Measurements from ENCODE around the gene SYCE3.
"Not testable (repeated sequence)": the region's sequence is repeated elsewhere in the genome, so short reads cannot be mapped to it uniquely, and the experiment has no call there.

Gene SYCE3

DNA sequence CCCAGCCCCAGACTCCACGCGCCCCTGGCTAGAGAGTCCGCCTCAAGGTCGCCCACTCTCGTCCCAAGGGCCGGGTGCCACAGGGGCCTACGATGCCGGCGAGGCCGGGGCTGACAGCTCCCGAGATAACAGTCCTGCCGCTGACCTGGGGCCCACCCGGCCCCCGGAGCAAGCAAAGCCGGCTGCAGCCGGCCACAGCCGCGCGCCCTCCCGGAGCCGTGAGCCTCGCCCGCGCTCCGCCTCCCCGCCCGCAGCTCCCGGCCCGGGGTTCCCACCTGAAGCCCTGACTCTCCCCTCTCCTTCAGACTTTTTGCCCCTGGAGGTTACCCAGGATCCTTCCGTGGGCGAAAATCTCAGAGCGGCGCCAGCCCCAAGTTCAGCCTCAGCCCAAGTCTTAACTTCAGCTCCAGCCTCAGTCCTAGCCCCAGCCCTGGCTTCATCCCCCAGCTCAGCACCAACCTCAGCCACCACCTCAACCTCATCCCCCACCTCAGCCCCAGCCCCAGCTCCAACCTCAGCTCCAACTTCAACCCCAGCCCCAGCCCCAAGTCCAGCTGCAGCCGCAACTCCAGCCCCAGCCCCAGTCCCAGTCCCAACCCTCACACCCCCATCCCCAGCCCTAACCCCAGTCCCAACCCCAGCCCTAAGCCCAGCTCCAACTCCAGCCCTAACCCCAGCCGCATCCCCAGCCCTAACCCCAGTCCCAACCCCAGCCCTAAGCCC, 15.3 kb downstream of the SYCE3 start:
- no peak for DNase-seq

DNA sequence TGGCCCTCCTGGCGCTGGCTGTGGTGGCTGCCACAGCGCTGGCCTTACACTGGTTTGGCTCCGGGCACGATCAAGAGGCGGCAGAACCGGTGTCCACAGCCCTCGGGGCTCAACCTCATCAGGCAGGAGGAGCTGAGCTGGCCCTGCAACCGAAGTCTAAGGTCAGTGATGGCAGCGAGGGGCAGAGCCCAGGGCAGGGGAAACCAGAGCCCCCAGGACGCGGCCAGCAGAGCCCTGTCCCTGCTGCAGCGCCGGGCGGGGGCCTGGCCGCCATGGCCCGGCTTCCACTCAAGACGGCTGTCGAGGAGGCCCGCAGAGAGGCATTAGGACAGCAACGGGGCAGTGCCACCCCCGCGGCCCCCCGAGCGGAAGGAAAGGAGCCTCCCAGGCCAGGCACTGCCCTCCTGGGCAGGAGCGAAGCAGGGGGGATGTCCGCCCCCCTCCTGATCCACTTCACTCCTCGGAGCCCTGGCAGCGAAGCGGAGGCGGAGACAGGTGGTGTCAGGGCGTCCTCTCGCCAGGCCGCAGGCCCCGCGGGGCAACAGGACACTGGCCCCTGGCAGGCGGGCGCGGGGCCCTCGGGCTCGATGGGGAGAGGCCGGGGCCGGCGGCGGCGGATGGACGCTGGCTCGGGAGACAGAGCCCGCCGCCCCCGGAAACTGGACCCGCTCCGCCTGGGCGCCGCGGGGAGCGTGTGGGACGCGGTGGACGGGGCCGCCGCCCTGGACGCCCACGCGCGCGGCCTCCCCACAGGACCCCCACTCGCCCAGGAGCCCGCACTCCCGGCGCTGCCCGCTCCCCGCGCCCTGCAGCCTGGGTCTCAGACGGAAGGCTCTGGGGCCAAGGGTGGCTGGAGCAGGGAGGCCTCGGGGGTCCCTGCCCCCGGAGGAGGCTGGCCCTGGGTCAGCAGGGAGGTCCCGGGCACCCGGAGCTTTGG, 16.1 kb downstream of the SYCE3 start:
- no peak for DNase-seq

DNA sequence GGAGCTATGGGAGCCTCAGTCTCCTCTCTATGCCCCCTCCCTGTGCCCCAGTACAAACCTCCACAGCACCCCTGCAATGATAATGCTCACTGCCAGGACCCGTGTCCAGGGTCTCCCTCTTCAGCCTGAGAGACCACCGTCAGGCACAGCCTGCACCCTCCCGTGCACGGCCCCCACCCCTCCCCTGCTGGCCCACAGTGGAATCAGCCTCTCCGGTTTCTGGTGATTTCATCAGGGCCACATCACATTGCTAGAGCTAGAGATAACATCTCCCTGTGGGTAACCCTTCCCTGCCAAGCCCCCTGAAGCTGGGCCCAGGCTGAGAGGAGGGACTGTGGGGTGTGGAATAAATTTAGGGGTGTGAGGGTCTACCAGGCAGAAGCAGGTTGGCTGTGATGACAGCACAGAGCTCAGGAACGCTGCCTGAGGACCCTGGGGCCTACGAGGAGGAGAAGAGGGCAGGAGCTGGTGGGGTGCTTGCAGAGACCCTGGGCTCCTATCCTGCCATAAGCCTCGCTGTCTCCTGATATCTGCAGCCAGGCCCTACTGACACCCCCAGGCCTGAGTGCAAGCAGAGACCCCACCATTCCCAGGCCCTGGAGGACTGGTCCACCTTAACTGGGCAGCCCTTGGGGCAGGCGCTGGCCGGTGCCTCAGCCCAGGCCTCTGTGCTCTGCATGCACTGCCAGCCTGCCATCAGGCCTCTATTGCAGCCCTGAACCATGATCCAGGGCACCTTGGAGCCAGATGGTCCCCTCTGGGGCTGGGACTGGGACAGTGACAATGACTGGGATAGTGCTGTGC, 17.0 kb downstream of the SYCE3 start, which contains the start of gene KLHDC7B:
Gene KLHDC7B (plus strand): TSS at position 378 of the 804 bp plus-strand sequence. CDS start 345 bp downstream, at position 723.
- peak; percentile 41 for DNase-seq

DNA sequence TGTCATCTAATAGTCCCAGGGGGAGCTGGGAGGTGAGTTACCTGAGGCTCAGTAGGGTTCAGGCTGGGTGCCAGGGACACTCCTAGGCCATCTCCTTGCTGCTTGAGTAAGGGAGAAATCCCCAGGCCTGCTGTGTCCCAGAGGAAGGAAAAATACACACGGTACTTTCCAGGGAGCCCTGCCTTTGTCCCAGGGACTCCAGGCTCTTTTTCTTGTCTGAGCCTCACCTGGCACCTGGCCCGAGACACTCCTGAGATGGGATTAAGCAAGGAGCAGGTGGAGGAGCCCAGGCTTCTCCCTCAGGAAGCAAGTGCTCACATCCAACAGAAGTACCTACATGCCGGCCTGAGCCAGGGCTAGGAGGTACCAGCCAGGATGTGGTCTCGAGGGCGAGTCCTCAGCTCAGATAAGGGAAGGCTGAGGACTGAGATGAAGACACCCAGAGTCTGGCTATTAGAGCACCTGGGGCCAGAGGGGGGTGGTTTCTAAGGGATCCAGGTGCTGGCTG, 17.9 kb downstream of the SYCE3 start:
- DNase-seq, result peak; percentile 42

DNA sequence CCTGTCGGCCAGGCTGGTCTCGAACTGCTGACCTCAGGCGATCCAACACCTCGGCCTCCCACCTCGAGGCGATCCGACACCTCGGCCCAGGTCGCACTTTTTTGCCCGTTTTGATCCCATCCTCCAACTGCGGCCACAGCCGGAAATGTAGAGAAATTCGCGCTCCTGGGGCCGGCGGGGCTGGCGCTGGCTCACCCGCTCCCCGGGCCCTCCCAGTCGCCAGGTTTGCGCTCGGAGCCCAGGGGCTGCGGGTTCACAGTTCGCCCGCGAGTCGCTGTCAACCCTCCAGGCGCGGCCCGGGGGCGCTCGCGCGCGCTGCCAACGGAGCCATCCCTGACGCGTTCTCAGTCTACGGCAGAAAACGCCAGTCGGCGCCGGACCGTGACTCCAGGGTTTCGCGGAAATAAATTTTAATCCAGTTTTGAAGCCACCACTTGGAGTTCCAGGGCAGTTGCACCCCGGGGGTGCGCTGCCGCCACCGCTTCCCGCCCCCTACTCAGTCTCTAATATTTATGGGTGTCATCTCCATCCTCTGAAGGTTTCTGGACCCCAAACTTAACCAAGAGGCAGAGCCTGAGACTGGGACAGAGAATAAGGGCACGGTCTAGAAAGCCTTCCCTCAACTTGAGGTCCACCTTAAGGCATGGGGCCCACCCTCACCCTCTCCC, 18.5 kb downstream of the SYCE3 start:
- DNase-seq, result peak; percentile 90

DNA sequence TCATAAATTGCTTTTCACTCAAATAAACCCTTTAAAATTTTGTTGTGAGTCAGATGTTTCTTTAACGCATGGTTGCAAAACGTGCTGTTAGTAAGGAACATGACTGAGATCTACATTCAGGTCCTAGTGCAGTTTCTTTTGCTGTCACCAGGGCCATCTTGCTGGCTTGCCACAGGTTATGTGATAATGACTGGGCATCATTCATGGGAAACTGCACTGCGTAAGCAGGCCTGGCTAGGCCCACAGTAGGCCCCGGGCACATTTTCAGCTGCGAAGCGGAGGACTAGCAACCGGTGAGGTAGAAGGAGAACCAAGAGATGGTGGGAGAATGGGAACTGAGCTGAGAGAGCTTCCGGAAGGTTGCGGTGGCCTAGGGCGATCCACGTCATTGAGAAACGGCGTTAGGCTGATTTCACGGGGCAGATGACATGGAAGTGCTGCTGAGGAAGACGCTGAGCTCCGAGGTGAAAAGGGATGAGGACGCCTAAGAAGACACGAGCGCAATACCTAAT, 20.2 kb downstream of the SYCE3 start:
- DNase-seq, result peak; percentile 64

DNA sequence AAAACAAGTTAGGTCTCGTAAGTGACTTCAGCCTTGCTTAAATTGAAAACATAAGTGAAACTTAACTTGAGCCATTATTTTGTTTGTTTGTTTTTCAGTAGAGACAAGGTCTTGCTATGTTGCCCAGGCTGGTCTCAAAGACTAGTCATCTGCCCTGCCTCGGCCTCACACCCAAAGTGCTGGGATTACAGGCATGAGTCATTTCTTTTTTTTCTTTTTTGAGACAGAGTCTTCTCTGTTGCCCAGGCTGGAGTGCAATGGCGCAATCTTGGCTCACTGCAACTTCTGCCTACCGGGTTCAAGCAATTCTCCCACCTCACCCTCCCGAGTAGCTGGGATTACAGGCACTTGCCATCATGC, 21.1 kb downstream of the SYCE3 start:
- DNase-seq, result peak; percentile 50

DNA sequence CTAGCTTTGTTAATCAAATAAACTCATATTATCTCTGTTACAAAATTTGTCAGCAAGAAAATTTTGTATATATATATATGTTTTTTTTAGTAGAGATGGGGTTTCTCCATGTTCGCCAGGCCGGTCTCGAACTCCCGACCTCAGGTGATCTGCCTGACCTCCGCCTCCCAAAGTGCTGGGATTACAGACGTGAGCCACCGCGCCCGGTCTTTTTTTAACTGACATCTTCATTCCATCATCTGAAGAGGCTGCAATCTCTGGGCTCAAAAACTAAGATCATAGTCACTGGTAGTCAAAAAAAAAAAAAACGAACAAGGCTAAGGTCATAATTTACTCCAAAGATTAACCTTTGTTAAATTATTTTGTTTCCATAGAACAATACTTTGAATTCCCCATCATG, 22.3 kb downstream of the SYCE3 start:
- DNase-seq, result no peak

DNA sequence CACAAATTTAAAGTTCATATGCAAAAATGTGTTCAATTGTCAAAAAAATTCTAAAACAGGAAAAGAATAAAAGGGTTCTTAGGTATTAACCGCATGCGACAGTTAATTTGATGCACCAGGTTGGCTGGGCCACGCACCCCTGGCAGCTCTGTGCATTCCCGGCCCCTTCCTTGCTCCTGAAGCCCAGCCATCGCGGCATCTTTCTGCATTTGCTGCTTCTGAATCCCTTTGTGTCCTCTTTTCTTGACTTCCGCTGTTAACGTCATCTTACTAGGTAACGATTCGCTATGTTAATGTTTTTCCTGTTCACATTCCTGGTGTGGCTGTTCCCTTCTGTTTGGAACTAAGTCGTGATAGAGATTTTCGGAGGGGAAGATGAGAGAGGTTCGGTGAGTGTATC, 25.0 kb downstream of the SYCE3 start:
- DNase-seq, result no peak

DNA sequence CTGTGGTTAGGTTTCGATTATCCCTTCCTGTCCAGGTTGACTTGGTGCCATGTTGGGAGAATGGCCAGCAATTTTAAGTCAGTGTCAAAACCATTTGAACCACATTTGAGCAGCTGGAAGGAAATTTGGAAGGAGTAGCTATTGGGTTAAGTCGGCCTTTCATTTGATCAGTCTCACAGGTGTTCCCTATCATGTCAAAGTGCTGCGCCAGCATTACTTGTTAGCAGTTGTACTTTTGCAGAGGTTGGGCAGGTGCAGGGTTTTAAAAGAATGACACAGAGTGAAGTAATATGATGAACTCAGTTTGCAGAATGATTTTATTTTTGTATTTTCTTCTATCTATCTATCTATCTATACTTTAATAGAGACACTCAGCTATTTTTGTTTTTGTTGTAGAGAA, 26.5 kb downstream of the SYCE3 start:
- DNase-seq, result no peak

DNA sequence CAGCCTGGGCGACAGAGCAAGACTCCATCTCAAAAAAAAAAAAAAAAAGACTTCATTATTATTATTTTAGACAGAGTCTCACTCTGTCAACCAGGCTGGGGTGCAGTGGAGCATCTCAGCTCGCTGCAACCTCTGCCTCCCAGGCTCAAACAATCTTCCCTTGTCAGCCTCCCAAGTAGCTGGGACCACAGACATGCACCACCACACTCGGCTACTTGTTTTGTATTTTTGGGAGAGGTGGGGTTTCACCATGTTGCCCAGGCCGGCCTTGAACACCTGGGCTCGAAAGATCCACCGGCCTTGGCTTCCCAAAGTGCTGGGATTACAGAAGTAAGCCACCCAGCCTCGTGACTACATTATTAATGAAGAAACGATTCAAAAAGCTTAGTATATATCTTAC, 27.6 kb downstream of the SYCE3 start:
- DNase-seq, result no peak

DNA sequence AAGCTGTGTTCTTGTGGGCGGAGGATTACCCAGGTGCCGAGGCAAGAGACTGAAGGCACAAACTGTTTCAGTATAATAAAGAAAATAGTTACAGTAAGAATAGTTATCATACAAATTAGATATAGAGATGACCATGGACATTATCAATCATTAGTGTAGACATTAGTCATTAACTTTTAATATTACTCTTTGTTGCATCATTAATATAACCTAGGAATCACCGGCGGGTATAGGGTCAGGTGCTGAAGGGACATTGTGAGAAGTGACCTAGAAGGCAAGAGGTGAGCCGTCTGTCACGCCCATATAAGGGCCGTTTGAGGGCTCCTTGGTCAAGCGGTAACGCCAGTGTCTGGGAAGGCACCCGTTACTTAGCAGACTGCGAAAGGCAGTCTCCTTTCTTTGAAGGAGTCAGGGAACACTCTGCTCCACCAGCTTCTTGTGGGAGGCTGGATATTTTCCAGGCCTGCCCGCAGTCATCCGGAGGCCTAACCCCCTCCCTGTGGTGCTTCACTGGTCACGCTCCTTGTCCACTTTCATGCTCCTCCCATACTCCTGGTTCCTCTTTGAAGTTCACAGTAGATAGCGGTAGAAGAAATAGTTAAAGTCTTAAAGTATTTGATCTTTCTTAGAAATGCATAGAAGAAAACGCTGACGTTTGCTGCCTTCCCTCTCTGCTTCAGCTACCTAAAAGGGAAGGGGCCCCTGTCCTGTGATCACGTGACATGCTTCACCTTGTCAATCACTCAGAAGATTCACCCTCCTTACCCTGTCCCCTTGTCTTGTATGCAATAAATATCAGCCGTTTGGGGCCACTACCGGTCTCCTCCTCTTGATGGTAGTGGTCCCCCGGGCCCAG, 28.6 kb downstream of the SYCE3 start:
- DNase-seq, result not testable (repeated sequence)

DNA sequence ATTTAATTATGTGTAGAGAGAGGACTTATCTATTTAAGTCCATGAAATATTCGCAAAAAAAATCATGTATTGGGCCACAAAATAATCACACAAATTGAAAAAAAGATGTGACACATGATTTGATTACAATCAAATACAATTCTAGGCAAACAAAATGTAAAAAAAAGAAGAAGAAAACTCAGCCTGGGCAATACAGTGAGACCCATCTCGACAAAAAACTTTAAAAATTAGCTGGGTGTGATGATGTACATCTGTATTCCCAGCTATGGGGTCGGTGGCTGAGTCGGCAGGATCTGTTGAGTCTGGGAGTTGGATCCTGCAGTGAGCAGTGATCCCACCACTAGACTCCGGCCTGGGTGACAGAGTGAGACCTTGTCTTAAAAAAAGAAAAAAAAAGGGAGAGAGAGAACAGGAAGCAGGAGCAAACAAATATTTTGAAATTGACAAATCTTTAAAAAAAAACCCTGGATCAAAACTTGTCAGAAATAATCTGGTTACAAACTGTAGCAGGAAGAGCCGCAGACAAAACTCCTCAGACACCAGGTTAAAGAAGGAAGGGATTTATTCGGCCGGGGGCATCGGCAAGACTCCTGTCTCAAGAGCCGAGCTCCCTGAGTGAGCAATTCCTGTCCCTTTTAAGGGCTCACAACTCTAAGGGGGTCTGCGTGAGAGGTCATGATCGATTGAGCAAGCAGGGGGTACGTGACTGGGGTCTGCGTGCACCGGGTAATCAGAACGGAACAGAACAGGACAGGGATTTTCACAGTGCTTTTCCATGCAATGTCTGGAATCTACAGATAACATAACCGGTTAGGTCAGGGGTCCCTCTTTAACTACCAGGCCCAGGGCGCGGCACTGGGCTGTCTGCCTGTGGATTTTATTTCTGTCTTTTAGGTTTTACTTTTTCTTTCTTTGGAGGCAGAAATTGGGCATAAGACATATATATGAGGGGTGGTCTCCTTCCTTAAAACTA, 29.6 kb downstream of the SYCE3 start:
- no peak for DNase-seq

DNA sequence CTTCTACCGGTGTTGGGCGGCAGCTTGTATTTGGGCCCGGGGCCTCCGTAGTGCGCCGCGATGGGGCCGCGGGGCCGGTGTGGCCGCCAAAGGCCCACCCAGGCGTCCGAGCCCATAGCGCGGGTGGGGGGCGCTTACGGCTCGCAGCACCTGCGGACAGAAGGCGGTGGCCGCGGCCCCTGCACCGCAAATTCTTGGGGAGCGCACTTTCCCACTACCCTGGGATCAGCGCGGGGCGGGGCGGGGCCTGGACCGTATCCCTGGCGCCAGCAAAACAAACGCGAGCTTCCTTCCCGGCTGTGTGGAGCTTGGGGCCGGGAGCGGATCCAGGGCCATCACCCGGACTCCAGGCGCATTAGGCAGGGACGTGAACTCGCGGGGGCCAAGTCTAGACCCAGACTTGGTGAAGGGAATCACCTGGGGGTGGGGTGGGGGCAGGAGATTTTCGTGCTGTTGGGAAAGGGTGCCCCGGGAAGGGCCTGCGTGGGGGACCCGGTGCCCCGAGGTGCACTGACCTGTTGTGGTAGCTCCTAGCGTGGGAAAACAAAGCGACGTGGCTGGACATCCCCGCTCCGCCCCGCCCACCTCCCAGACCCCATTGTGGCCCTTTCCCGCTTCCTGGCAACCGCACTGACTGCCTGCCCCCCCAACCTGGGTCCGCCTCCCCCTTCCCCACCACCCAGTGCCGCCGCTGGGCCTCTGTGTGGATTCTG, 30.6 kb downstream of the SYCE3 start:
- peak; percentile 51 for DNase-seq

DNA sequence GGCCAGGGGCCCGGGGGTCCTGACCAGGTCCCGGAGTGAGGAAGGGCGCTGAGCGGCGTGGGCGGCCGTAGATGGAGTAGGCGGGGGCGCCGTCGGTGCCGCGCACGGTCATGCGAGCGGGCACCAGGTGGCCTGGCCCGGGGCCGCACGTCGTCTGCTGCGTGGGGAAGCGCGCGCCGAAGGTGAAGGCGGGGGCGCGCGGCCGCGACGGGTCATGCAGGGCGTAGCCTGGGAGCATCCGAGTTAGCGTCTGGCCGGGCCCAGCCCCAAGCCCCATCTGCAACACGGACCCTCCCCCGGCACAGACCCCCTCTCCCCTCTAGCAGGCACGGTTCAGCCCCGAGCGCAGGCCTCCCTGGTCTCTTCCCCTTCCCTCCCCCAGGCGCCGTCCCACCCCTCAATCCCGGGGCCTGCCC, 31.2 kb downstream of the SYCE3 start:
- peak; percentile 82 for DNase-seq

DNA sequence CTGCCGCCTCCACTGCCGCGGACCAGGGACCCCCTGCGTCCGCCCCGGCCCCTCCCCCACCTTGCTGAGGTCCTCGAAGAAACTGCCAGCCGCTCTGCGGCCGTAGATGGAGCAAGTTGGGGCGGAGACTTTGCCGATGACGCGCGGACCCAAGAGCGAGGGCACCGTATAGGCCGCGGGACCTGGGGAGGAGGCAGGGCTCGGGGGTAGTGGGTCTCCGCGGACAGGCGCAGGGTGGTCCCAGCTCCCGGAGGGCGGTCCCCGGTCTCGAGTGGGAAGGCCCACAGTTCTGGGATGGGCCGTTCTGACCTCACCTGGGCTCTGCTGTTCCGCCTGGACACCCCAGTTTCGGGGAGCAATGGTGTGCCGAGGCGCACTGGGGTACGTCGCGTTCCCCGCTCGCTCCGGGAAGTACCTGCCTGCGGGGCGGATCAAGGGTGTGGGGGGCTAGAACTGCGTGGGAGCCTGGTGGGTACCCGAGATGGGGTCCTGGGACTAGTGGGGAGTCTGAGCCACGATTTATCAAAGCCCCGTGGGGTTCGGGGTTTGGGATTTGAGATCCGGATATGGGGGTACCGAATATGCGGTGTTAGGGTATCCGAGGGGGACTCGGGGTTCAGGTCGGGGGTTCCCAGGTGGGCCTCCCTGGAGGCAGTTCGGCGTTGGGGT, 31.7 kb downstream of the SYCE3 start:
- DNase-seq, result peak; percentile 90

DNA sequence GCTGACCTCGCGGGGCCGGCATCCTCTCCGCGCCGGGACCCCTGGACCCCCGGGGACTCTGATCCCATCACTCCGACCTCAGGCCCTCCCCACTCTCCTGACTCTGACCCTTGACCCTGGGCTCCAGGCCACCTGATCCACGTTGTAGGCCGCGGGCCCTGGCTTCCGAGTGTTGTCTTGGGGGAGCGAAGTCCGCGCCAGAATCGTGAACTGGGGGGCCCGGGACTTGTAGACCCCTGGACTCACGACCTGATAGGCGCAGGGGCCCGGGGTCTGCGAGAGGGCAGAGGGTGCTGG, 32.2 kb downstream of the SYCE3 start:
- DNase-seq, result no peak

DNA sequence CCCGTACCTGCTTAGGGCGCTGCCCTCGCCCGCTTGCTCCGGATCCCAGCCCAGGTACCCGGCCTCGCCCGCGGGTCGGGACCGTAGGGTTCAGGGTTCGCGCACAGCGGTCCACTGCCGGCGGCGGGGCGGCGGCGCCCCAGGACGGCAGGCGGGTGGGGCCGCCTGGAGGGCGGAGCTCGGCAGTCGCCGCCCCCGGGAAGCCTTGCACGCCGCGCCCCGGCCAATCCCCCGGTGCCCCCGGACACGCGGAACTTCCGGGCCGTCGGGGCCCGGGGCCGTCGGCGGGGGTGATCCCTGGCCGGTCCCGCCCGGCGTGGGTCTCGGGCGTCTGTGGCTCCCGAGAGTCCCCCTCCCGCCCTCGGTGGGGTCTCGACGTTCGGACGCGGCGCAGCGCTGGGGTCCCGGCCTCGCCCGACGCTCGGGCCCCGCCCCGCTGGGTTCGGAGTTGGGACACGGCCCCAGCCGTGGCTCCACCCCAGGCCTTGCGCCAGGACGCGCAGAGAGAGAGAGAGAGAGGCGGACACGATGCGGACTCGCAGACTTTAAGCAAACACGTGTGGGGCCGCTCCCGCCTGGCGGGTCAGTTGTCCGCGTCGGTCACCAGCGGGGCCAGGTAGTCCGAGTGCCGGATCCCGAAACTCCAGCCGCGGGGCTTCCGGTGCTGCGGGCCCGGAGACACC, 32.7 kb downstream of the SYCE3 start, which contains the start of gene TYMP:
Gene TYMP (minus strand): TSS at position 116 of the 683 bp plus-strand sequence. CDS start 303 bp downstream, outside the sequence.
- DNase-seq, result peak; percentile 84
